Medulla oblongata (tissue), 1 donor: Measurements from ENCODE around the gene C14orf132.

Experiments used
- DNase-seq: peaks from one replicate; pipeline ENCODE4 v3.0.0-alpha.2; 2015; ENCODE audit errors: extremely low spot score

C14orf132 gene

GRCh38 chr14:96039633-96040311 is 610 bp downstream of the C14orf132 start:
- DNase-seq = peak; percentile 60

GRCh38 chr14:96040828-96041371 is 1.7 kb downstream of the C14orf132 start:
- no peak for DNase-seq

GRCh38 chr14:96042248-96042930 is 3.2 kb downstream of the C14orf132 start:
- DNase-seq = no peak

GRCh38 chr14:96046630-96047029 is 7.5 kb downstream of the C14orf132 start:
- no peak for DNase-seq

- DNase-seq = no peak
Observed at GRCh38 chr14:96047101-96047500, 7.9 kb downstream of the C14orf132 start.

- DNase-seq = no peak
Observed at GRCh38 chr14:96049932-96050331, 10.8 kb downstream of the C14orf132 start.

GRCh38 chr14:96050482-96050881 is 11.3 kb downstream of the C14orf132 start:
- DNase-seq = no peak

- no peak for DNase-seq
Observed at GRCh38 chr14:96051231-96051630, 12.1 kb downstream of the C14orf132 start.

GRCh38 chr14:96051642-96052540 is 12.7 kb downstream of the C14orf132 start:
- DNase-seq = no peak

GRCh38 chr14:96052541-96053247 is 13.5 kb downstream of the C14orf132 start:
- no peak for DNase-seq

GRCh38 chr14:96053248-96053599 is 14.1 kb downstream of the C14orf132 start:
- no peak for DNase-seq

GRCh38 chr14:96053600-96054381 is 14.6 kb downstream of the C14orf132 start:
- peak; percentile 91 for DNase-seq

- DNase-seq = no peak
Observed at GRCh38 chr14:96054661-96055060, 15.5 kb downstream of the C14orf132 start.

- DNase-seq = no peak
Observed at GRCh38 chr14:96055065-96055752, 16.0 kb downstream of the C14orf132 start.

GRCh38 chr14:96055753-96056508 is 16.8 kb downstream of the C14orf132 start:
- DNase-seq = peak; percentile 87

- no peak for DNase-seq
Observed at GRCh38 chr14:96056509-96057422, 17.6 kb downstream of the C14orf132 start.

GRCh38 chr14:96057738-96058137 is 18.6 kb downstream of the C14orf132 start:
- DNase-seq = no peak

- no peak for DNase-seq
Observed at GRCh38 chr14:96058576-96059200, 19.5 kb downstream of the C14orf132 start.
